ENCODE data around the gene TMPRSS6. TPM values are rescaled to one million over a fixed set of nuclear protein-coding genes. Genes with fewer than 3 reads are reported as not detected.

Gene TMPRSS6
- polyA plus RNA-seq, 3 donors: not detected

DNA sequence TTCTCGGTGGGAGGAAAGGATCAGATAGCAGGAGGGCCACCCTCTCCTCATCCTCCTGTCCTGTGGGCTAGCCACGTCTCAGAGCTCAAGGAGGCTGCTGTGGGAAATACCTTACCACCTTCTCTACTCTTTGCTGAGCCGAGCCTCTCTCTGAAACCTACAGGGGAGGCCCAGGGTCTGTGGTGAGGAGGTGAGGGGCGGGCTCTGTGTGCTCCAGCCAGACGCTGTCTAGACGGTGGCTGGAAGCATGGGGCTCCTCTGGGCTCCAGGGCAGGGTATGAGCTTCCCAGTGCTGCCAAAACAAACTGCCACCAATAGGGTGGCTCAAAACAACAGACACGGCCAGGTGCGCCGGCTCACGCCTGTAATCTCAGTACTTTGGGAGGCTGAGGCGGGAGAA lies 5.5 kb upstream of the TMPRSS6 start:
- H3K27me3 ChIP-seq (ENCODE audit: control insufficient read depth in 2 of 2, insufficient read depth in 2 of 2, low read length in 2 of 2): no peaks in the 10 kb centered on the region
- H3K27ac Mint-ChIP-seq: no peak overlapping the region
- H3K27me3 Mint-ChIP-seq (ENCODE audit: low read depth in 3 of 3): peaks cover 2 to 13% (median 9%) of the 10 kb centered on the region in 3 donors
- TF ChIP-seq, protein P1, sequence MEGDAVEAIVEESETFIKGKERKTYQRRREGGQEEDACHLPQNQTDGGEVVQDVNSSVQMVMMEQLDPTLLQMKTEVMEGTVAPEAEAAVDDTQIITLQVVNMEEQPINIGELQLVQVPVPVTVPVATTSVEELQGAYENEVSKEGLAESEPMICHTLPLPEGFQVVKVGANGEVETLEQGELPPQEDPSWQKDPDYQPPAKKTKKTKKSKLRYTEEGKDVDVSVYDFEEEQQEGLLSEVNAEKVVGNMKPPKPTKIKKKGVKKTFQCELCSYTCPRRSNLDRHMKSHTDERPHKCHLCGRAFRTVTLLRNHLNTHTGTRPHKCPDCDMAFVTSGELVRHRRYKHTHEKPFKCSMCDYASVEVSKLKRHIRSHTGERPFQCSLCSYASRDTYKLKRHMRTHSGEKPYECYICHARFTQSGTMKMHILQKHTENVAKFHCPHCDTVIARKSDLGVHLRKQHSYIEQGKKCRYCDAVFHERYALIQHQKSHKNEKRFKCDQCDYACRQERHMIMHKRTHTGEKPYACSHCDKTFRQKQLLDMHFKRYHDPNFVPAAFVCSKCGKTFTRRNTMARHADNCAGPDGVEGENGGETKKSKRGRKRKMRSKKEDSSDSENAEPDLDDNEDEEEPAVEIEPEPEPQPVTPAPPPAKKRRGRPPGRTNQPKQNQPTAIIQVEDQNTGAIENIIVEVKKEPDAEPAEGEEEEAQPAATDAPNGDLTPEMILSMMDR (IDR thresholded peaks at IDR 0.05): no peak
- no peaks in the 10 kb centered on the region for H3K79me2 ChIP-seq (ENCODE audit: insufficient read depth, low read length)
- peaks cover 0 to 2% (median 0%) of the 10 kb centered on the region in 7 donors for H3K9me3 Mint-ChIP-seq
- H3K36me3 ChIP-seq (replicated peaks in 1 of 2; ENCODE audit: control insufficient read depth in 1 of 2, insufficient read depth in 2 of 2, low read length in 2 of 2): no peaks in the 10 kb centered on the region
- no peak overlapping the region for H3K4me3 ChIP-seq (replicated peaks in 1 of 3; ENCODE audit: low read depth in 2 of 3, low read length in 3 of 3)
- no peak for DNase-seq
- H3K4me2 ChIP-seq (replicated peaks; ENCODE audit: extremely low read depth, low read length, poor library complexity, severe bottlenecking): no peak overlapping the region
- no peak overlapping the region for H2AFZ ChIP-seq (ENCODE audit: insufficient read depth, low read depth, low read length, poor library complexity, severe bottlenecking)
- no peak overlapping the region for H3K27ac ChIP-seq (ENCODE audit: low read depth in 1 of 2, low read length in 2 of 2)
- 92% methylated on average over 6 of the region's 11 CpGs for WGBS (ENCODE audit: insufficient coverage)
- no peaks in the 10 kb centered on the region for H3K9me3 ChIP-seq (replicated peaks in 1 of 2; ENCODE audit: control insufficient read depth in 1 of 2, insufficient read depth in 1 of 2, low read length in 2 of 2)
- H3K9ac ChIP-seq (ENCODE audit: insufficient read depth, low read length, poor library complexity, severe bottlenecking): no peak overlapping the region
- intact Hi-C loops (cut with micrococcal nuclease): no loop called here
- no peaks in the 10 kb centered on the region for H3K4me1 Mint-ChIP-seq
- no peaks in the 10 kb centered on the region for H4K20me1 ChIP-seq (ENCODE audit: insufficient read depth, low read length)
- H3K4me3 Mint-ChIP-seq: no peak overlapping the region
- H3K36me3 Mint-ChIP-seq: no peaks in the 10 kb centered on the region
- H3K4me1 ChIP-seq (ENCODE audit: control insufficient read depth in 1 of 2, insufficient read depth in 2 of 2, low read length in 2 of 2): no peaks in the 10 kb centered on the region

DNA sequence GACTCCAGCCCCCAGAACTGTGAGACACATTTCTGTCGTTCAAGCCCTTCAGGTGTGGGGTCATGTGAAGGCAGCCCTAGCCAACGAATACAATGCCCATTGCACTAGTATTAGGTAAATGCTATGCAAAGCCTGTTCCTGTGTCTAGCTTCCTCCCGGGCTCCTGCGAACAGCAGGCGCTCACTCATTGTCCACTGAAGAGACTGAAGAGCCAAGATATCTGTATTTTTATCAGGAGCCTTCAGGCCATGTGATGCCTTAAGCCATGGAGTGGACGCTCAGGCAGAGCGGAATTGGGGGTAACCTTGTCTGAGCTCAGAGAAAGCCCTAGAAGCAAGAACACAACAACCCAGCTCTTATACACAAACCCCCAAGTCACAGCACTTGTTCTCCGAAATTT lies 4.2 kb upstream of the TMPRSS6 start:
- H2AFZ ChIP-seq (ENCODE audit: insufficient read depth, low read depth, low read length, poor library complexity, severe bottlenecking): no peak overlapping the region
- no peaks in the 10 kb centered on the region for H3K9me3 ChIP-seq (replicated peaks in 1 of 2; ENCODE audit: control insufficient read depth in 1 of 2, insufficient read depth in 1 of 2, low read length in 2 of 2)
- no peaks in the 10 kb centered on the region for H3K4me1 Mint-ChIP-seq
- H3K79me2 ChIP-seq (ENCODE audit: insufficient read depth, low read length): no peaks in the 10 kb centered on the region
- H3K27me3 ChIP-seq (ENCODE audit: control insufficient read depth in 2 of 2, insufficient read depth in 2 of 2, low read length in 2 of 2): no peaks in the 10 kb centered on the region
- no peak overlapping the region for H3K4me3 ChIP-seq (replicated peaks in 1 of 3; ENCODE audit: low read depth in 2 of 3, low read length in 3 of 3)
- H3K36me3 Mint-ChIP-seq: no peaks in the 10 kb centered on the region
- no peak for DNase-seq
- H3K27me3 Mint-ChIP-seq (ENCODE audit: low read depth in 3 of 3): peaks cover 2 to 13% (median 12%) of the 10 kb centered on the region in 3 donors
- WGBS (ENCODE audit: insufficient coverage): 90% methylated on average over 8 of the region's 8 CpGs
- H4K20me1 ChIP-seq (ENCODE audit: insufficient read depth, low read length): no peaks in the 10 kb centered on the region
- H3K4me1 ChIP-seq (ENCODE audit: control insufficient read depth in 1 of 2, insufficient read depth in 2 of 2, low read length in 2 of 2): no peaks in the 10 kb centered on the region
- H3K27ac ChIP-seq (ENCODE audit: low read depth in 1 of 2, low read length in 2 of 2): no peak overlapping the region
- peaks cover 0 to 2% (median 0%) of the 10 kb centered on the region in 7 donors for H3K9me3 Mint-ChIP-seq
- TF ChIP-seq, protein P1 (IDR thresholded peaks at IDR 0.05): no peak
- intact Hi-C loops (cut with micrococcal nuclease): no loop called here
- H3K27ac Mint-ChIP-seq: no peak overlapping the region
- no peak overlapping the region for H3K4me2 ChIP-seq (replicated peaks; ENCODE audit: extremely low read depth, low read length, poor library complexity, severe bottlenecking)
- H3K4me3 Mint-ChIP-seq: no peak overlapping the region
- H3K9ac ChIP-seq (ENCODE audit: insufficient read depth, low read length, poor library complexity, severe bottlenecking): no peak overlapping the region
- no peaks in the 10 kb centered on the region for H3K36me3 ChIP-seq (replicated peaks in 1 of 2; ENCODE audit: control insufficient read depth in 1 of 2, insufficient read depth in 2 of 2, low read length in 2 of 2)

All from CD14-positive monocyte (primary cell).